ENCODE results near the gene CHAT.

- no peak for TF ChIP-seq POLR2AphosphoS5 (IDR thresholded peaks at IDR 0.05; ENCODE audit: low read depth, low read length)
- TF ChIP-seq TAF1 (IDR thresholded peaks at IDR 0.05; ENCODE audit: borderline replicate concordance, low read depth, low read length) = no peak
Observed at GRCh38 chr10:49600046-49600445, 13.8 kb upstream of the CHAT start.

Data from GM12892 (cell line).